NB4 (cell line): ENCODE measurements around the gene OTOP2.

Experiments
- MYC ChIP-seq: IDR thresholded peaks from 2 replicates; pipeline ENCODE4 v1.6.1; 2011; ENCODE audit warnings: low read depth, low read length
- POLR2A ChIP-seq: IDR thresholded peaks from 2 replicates; pipeline ENCODE4 v1.6.1; 2011; ENCODE audit warnings: mild to moderate bottlenecking; ENCODE audit not compliant: insufficient read length; ENCODE audit errors: extremely low read depth
- TF ChIP-seq, protein P1 (sequence below): IDR thresholded peaks from one replicate; pipeline ENCODE4 v1.5.1; 2012; ENCODE audit warnings: low read depth, low read length

- TF ChIP-seq, protein P1, sequence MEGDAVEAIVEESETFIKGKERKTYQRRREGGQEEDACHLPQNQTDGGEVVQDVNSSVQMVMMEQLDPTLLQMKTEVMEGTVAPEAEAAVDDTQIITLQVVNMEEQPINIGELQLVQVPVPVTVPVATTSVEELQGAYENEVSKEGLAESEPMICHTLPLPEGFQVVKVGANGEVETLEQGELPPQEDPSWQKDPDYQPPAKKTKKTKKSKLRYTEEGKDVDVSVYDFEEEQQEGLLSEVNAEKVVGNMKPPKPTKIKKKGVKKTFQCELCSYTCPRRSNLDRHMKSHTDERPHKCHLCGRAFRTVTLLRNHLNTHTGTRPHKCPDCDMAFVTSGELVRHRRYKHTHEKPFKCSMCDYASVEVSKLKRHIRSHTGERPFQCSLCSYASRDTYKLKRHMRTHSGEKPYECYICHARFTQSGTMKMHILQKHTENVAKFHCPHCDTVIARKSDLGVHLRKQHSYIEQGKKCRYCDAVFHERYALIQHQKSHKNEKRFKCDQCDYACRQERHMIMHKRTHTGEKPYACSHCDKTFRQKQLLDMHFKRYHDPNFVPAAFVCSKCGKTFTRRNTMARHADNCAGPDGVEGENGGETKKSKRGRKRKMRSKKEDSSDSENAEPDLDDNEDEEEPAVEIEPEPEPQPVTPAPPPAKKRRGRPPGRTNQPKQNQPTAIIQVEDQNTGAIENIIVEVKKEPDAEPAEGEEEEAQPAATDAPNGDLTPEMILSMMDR = no peak
- no peak for TF ChIP-seq MYC
- no peak for TF ChIP-seq POLR2A
These were observed 20.4 kb upstream of the OTOP2 start for GRCh38 chr17:74903671-74904070.
